A673 (cell line): ENCODE results near the gene MCM9.

ENCODE experiments used
- CTCF ChIP-seq: fragments of 300-800, 200-600 bp; sonication (generic); conservative IDR thresholded peaks from 2 replicates; pipeline ENCODE4 v1.5.1; 2017; ENCODE audit warnings: low read depth, mild to moderate bottlenecking, antibody characterized with exemption, low read length, moderate library complexity, mixed read lengths
- EZH2 ChIP-seq: fragments of 200-600 bp; sonication (generic); IDR thresholded peaks from 2 replicates; pipeline ENCODE4 v1.6.1; 2017; ENCODE audit warnings: borderline replicate concordance, low read depth, mild to moderate bottlenecking, mixed read lengths, antibody characterized with exemption, low read length; ENCODE audit not compliant: poor library complexity, severe bottlenecking

GRCh38 chr6:118862443-118862842 is 72.5 kb downstream of the MCM9 start:
- TF ChIP-seq CTCF (no peak), EZH2 (no peak)
